ENCODE results near the gene CFAP100. TPM values are rescaled to one million over a fixed set of nuclear protein-coding genes. Genes with fewer than 3 reads are reported as not detected.

Gene CFAP100
- total RNA-seq, 1 experiment from 2014 or later, result not detected

GRCh38 chr3:126407412-126408044, 12.8 kb downstream of the CFAP100 start:
- H3K9me3 ChIP-seq (ENCODE audit: insufficient read depth, low read depth), result no peaks in the 10 kb centered on the region; the same call in 1 of the 2 replicates
- H3K27ac ChIP-seq, result no peak overlapping the region
- H3K9me2 ChIP-seq (ENCODE audit: insufficient read depth), result no peaks in the 10 kb centered on the region
- no TSS peak for BruUV-seq (replicated peaks)
- H3F3A ChIP-seq (ENCODE audit: insufficient read depth, low read depth), result no peaks in the 10 kb centered on the region
- no peak overlapping the region for H3K4me2 ChIP-seq
- no peak for DNase-seq
- H3K4me3 ChIP-seq, result no peak overlapping the region
- H4K20me1 ChIP-seq (ENCODE audit: insufficient read depth), result no peaks in the 10 kb centered on the region
- H3K79me2 ChIP-seq (ENCODE audit: low read depth), result no peaks in the 10 kb centered on the region
- CTCF ChIA-PET, result no interaction called here
- no peaks in the 10 kb centered on the region for H3K36me3 ChIP-seq (ENCODE audit: low read depth)
- no peak for TF ChIP-seq EZH2 (IDR thresholded peaks at IDR 0.05; ENCODE audit: low read depth)
- H3K27me3 ChIP-seq (ENCODE audit: insufficient read depth, low read depth), result peaks cover 27% of the 10 kb centered on the region; the same call in 1 of the 2 replicates
- no peak overlapping the region for H2AFZ ChIP-seq
- no peaks in the 10 kb centered on the region for H3K4me1 ChIP-seq (replicated peaks; ENCODE audit: insufficient read depth)
- intact Hi-C loops (cut with micrococcal nuclease; ENCODE audit: unreplicated experiment), result no loop called here
- POLR2A ChIA-PET (ENCODE audit: unreplicated experiment), result no interaction called here

- CTCF ChIA-PET, result no interaction called here
- H3K4me2 ChIP-seq, result no peak overlapping the region
- no peaks in the 10 kb centered on the region for H3K79me2 ChIP-seq (ENCODE audit: low read depth)
- H3K4me3 ChIP-seq, result no peak overlapping the region
- TF ChIP-seq CTCF (conservative IDR thresholded peaks at IDR 0.05) (no peak), EZH2 (IDR thresholded peaks at IDR 0.05; ENCODE audit: low read depth) (no peak)
- H3K27ac ChIP-seq, result no peak overlapping the region
- H3K27me3 ChIP-seq (ENCODE audit: insufficient read depth, low read depth), result peaks cover 27% of the 10 kb centered on the region; the same call in 1 of the 2 replicates
- no peaks in the 10 kb centered on the region for H3K9me2 ChIP-seq (ENCODE audit: insufficient read depth)
- intact Hi-C loops (cut with micrococcal nuclease; ENCODE audit: unreplicated experiment), result no loop called here
- no peak overlapping the region for H2AFZ ChIP-seq
- no peaks in the 10 kb centered on the region for H3K36me3 ChIP-seq (ENCODE audit: low read depth)
- no peak for DNase-seq
- no peaks in the 10 kb centered on the region for H3F3A ChIP-seq (ENCODE audit: insufficient read depth, low read depth)
- no TSS peak for BruUV-seq (replicated peaks)
- H4K20me1 ChIP-seq (ENCODE audit: insufficient read depth), result no peaks in the 10 kb centered on the region
- no peaks in the 10 kb centered on the region; the same call in 1 of the 2 replicates for H3K9me3 ChIP-seq (ENCODE audit: insufficient read depth, low read depth)
- no peaks in the 10 kb centered on the region for H3K4me1 ChIP-seq (replicated peaks; ENCODE audit: insufficient read depth)
- POLR2A ChIA-PET (ENCODE audit: unreplicated experiment), result no interaction called here
Observed at GRCh38 chr3:126408099-126408498, 13.4 kb downstream of the CFAP100 start.

- TF ChIP-seq EZH2 (IDR thresholded peaks at IDR 0.05; ENCODE audit: low read depth), result no peak
- no peak for TF ChIP-seq CTCF (conservative IDR thresholded peaks at IDR 0.05)
- H3K36me3 ChIP-seq (ENCODE audit: low read depth), result no peaks in the 10 kb centered on the region
- H3K4me1 ChIP-seq (replicated peaks; ENCODE audit: insufficient read depth), result no peaks in the 10 kb centered on the region
- peaks cover 21% of the 10 kb centered on the region; the same call in 1 of the 2 replicates for H3K27me3 ChIP-seq (ENCODE audit: insufficient read depth, low read depth)
- DNase-seq, result no peak
- H3K9me2 ChIP-seq (ENCODE audit: insufficient read depth), result no peaks in the 10 kb centered on the region
- ChIA-PET CTCF (interaction anchor here (0.7 kb wide), 1 partner anchor 283 kb away, joined by 3 read pairs; no protein-coding TSS in a partner anchor), POLR2A (ENCODE audit: unreplicated experiment) (no interaction called here)
- no peak overlapping the region for H3K4me2 ChIP-seq
- no peaks in the 10 kb centered on the region for H3F3A ChIP-seq (ENCODE audit: insufficient read depth, low read depth)
- intact Hi-C loops (cut with micrococcal nuclease; ENCODE audit: unreplicated experiment), result no loop called here
- no peak overlapping the region for H3K4me3 ChIP-seq
- H3K79me2 ChIP-seq (ENCODE audit: low read depth), result no peaks in the 10 kb centered on the region
- no peak overlapping the region for H2AFZ ChIP-seq
- H3K9me3 ChIP-seq (ENCODE audit: insufficient read depth, low read depth), result no peaks in the 10 kb centered on the region; the same call in 1 of the 2 replicates
- no peaks in the 10 kb centered on the region for H4K20me1 ChIP-seq (ENCODE audit: insufficient read depth)
- no peak overlapping the region for H3K27ac ChIP-seq
- no TSS peak for BruUV-seq (replicated peaks)
Observed at GRCh38 chr3:126412841-126413692, 18.4 kb downstream of the CFAP100 start.

Data from PC-9 (cell line).